Inferior parietal cortex (tissue), 1 donor: ENCODE measurements around the gene SEMA4D.

ENCODE experiments used
- DNase-seq: peaks from one replicate; pipeline ENCODE4 v3.0.0-alpha.2; 2016; ENCODE audit errors: extremely low spot score

SEMA4D gene

DNA sequence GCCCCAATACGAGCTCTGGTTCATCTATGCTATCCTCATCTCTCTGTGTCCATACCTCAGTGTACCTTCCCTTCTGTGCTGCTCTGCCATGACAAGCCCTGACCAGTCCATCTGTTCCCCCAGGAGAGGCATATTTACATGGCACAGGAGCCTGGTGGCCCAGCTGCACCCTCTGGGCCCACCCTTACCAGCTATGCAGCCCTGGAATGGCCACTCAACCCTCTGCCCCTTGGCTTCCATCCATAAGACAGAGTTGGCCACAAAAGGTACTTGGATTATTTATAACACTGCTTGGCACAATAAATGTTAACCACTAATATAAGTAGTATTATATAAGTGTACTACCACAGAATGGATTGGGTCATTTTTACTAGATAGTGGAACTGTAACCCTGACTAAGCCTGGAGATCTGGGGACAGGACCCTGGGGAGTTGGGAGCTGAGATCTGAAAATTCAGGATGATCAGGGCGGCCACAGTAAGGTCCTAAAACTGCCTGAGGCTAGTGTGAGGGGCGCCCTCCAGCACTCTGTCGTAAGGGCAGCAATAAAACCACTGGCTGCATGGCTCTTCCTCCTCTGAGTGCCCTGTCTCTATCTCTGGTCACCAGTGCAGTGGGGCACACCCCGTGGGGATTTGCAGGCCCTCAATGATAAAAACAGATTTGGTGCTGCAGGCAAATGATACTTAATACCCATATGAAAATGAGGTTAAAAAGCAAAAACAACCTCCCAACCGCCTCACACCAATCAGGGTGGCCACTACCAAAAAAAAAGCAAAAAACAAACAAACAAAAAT is 65.8 kb downstream of the SEMA4D start:
- DNase-seq: no peak

DNA sequence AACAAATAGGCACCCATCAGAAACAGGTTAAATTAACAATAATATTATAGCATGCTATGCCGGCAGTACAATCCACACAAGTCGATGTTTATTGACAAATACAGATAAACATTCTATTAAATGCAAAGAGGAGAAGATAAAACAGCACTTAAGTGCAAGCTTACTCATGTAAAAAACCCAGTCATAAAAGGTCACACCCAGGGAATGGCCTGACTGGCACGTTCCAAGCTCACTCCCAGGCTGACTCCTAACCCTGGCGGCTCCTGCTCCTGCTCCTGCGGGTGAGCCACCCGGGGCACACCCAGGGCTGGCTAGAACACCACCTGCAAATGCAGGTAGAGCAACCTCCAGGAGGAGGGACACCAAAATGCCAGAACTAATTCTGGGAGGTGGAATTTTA is 66.9 kb downstream of the SEMA4D start:
- no peak for DNase-seq

DNA sequence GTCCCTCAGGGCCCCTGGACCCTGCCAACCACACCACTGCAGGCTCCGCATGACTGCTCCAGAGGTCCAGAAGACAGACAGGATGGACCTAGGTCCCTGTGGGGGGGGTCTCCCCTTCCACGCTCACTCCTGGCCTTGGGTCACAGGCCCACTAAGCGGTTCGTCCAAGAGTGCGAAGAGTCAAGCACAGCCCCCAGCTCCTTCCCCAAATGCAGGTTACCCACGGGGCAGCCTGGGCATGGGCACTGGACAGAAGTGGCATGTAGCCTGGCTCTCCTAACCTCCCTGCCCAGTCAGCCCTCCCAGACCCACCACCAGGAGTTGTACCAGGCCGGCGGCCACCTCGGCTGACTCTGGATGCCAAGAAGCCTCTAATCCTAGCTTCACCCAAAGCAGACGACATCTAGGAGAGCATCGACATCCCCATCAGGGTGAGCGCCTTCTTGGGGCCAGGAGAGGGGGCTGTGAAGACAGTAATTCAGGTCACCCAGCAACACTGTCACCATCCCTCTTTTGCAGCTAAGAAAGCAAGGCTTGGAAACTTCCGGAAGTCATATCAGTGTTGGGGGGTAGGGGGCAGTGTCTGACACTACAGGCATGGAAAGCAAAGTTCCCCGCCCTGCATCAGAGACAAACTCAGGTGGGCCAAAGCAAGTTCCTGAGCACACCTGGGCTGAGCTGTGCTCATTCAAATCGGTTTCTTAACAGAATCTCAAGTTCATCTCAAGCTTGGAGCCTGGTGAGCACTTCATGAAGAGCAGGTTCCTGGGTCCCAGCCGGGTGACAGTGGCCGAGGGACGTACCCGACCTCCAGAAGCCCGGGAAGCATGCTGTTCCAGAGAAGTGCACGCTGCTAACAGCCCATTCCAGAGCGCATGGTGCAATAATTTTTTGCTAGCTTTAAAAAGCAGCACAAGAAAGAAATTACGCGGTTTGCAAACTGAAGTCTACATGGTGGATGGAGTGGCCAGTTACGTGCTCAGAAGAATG is 68.7 kb downstream of the SEMA4D start:
- DNase-seq: no peak

DNA sequence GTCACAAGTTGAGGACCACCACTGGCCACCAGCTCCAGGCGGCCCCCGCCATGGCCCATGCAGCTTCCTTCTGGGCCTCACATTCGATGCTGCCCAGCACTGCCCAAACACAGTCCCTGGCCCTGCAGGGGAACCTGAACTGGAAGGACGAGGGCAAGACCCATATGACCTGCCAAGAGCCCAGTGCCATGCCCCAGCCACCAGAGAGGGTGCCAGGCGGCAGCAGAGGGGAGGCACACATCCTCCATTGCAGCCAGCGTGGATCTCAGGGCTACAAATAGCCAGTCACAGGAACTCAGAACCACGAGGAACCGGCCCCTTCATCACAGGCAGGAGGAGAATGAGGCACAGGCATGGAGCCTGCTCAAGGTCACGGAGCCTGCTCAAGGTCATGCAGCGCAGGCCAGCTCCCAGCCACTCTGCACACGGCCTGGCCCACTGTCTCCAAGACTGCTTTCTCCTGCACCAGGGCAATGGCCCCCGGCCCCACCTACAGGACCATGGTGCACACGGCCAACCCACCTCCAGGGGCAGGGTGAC is 69.6 kb downstream of the SEMA4D start:
- DNase-seq: no peak

DNA sequence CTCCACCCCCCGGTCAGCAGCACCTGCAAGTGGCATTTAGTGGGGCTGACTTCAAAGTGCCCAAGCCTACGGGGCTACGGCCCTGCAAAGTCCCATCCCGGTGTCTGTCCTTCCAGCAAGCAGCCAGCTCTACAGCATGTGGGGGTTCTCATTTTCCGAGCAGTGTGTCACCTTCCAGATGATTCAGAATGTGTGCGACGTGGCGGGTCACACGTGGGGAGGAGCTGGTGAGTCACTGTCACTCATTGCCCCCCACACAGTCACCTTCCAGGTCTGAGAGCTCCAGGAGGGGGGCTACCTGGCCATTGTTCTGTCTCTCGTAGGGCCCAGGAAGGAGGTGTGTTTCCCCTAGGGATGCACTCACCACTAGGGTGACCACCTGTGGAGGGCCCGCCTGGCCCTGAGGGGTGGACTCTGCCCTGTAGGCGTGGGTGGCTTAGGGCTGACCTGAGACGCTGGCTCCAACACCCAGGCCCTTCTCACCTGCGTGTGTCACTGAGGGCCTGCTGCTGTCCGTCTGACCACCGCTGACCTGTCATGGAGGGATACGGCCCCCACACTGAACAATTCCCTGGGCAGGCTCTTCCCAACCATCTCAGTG is 70.2 kb downstream of the SEMA4D start:
- no peak for DNase-seq

DNA sequence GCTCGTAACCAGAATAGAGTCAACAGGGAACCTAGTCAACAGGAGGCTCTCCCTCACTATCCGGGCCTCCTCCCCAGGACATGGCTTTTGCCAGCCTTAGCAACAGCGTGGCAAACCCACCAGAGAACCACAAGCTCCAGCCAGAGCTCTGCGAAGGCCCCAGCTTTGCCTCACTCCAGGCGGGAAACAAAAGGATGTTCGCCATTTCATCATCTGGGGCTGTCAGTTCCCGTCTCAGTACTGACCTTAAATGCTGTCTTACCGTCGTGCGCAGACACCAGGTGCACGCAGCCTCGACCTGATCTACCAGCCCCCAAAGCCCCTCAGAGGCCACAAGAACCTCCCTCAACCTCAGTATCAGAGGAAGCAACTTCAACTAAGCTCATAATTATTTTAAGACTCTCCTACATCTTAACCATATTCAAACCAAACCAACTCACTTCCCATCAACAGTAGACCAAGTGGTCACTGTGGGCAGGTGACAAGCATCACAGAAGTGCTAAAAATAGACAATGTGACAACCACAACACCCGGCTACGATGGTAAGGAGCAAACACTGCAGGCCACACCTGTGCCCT is 71.4 kb downstream of the SEMA4D start:
- DNase-seq: no peak

DNA sequence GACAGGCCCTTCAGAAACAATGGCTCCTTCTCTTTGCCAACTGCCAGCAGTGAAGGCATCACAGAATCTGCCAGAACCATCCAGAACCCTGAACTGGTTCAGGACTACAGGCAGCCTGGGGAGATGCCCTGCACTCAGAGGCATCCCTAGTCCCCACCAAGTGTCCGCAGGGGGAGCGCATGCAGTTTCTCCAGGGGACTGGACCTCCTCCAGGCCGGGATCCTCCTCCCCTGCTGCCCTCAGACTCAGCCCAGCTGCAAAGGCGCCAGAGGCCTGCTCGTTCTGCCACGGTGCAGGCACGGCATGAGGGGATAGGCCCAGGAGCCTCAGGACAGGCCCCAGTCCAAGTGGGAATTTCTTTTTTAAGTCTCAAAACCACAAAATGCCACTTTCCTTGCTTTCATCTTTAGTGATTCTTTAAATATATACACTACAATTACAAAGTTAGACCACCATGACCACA is 72.0 kb downstream of the SEMA4D start:
- DNase-seq: peak; percentile 66

DNA sequence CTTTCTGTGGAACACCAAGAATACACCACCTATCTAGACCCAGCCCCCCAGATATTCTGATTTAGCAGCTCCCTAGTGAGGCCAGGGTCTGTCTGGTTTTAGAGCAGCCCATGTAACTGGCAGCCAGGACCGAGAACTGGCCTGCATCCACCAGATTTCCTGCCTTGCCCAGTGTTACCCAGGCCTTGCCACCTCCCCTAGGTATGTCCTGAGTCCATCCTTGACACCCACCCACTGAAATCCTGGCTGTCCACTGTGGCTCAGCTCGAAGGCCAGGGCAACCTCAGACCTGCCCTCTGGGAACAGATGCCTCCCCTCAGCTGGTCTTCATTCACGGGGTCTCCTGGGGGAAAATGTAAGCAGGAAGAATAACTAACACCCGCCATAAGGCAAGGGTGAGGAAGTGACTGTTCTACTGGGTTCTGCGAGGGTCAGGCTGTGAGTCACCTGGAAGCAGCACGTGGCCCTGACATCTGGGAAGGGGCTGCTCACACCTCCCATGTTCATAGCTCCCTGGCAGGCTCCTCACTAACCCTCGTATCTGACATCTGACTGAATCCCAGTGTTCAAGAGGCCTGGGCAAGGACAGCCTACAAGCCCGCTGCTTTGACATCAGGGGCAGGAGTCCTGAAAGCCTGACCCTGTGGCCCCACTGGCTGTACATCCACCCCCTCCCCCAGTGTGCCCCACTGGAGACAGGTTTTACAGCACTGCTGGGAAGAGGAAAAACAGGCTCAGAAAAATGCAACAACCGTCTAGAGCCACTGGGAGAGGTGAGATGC is 72.7 kb downstream of the SEMA4D start:
- DNase-seq: no peak

DNA sequence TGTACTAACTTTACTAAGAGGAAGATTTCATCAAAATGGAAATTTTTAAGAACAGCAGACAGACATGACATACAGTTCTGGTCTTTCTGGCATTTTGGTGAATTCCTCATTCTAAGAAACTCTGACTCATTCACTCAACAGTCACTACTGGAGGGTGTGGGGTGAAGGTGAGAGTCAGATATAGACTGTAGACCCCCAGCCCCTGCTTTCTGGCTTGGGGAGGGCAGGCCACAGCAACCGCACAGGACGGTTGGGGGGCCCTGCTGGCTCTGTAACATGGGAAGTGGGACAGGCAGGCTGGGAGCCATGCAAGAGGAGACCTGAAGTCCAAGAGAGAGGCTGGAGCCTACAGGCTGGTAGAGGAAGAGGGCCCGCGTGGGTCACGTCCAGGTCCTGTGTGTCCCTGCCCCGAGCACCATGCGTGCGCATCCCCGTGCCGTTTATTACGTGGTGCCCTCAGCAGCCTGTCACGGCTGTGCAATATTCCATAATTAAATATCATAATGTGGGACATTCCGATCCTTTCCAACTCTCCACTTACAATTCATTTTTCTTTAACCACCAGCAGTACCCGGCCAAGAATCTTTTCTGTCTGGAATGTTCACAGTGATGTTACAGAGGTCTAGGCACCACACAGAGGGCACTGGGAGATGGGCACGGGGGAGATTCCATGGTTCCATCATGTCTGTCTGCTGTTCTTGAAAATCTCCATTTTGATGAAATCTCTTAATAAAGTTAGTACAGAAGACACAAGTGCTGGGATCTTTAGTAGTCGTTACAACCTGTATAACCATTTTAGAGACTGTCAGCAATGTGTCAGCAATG is 75.5 kb downstream of the SEMA4D start:
- DNase-seq: no peak

DNA sequence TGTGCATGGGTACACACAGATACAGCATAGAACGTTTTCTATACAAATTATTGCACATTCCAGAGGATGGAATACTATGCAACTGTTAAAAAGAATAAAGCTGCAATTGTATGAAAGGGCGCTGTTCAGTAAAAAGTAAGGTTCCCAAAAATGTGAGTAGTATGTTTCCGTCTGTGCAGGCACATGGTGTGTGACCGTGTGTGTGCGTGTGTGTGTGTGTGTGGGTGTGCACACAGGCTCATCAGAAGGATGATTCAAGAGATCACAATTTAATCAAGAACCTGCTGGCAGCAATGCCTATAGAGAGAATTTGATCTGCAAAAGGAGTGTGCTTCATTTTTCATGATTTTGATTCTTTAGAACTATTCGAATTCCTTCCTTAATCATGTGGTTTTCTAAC is 76.3 kb downstream of the SEMA4D start:
- DNase-seq: no peak

DNA sequence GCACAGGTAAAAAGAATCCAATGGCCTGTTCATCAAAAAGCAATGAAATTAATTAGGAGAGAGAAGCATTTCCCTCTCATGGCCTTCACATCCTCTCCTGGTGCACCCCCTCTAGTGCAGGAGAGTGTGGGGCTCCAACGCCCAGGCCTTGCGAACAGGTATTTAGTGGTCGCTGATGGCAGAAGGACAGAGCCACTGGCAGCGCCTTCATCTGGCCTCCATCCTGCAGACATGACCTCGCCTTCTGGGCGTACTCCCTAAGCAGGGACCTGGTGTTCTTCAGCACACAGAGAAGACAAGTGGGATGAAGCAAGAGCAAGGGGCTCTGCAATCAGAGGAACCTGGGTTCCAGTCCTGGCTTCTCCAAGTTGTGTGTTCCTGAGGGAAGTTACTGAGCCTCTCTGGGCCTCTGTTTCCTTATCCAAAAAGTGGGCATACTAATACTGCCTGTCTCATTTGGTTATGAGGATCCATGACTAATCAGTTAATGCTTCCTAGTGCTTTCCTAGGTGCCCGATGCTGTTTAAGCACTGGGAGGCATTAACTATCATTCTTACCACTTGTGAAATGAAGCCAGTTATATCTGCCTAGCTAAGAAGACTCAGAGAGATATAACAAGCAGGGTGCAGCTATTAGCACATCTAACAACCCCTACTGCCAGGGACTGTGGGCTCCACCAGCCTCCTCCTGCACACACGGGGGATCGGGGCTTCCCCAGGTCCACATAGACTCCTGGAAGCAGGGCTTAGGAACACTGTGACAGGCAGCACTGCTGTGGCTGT is 77.3 kb downstream of the SEMA4D start:
- no peak for DNase-seq

DNA sequence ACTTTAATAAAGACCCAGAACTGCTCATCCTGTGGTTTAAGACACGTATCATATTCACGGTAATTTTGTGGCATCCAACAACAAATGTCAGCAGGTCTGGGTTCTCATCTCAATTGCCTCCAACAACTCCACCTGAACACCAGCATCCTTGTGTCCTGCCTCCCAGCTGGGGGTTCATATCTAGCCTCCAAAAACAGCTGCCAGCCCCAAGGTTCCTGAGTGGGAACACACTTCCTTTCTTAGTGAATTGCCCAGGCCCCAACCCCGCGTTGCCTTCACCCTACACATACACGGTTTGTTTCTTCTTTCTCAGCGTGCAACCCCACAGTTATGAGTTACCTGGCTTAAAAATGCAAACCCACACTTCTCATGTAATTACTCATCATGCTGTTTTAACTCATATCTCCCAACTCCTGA is 77.9 kb downstream of the SEMA4D start:
- no peak for DNase-seq

DNA sequence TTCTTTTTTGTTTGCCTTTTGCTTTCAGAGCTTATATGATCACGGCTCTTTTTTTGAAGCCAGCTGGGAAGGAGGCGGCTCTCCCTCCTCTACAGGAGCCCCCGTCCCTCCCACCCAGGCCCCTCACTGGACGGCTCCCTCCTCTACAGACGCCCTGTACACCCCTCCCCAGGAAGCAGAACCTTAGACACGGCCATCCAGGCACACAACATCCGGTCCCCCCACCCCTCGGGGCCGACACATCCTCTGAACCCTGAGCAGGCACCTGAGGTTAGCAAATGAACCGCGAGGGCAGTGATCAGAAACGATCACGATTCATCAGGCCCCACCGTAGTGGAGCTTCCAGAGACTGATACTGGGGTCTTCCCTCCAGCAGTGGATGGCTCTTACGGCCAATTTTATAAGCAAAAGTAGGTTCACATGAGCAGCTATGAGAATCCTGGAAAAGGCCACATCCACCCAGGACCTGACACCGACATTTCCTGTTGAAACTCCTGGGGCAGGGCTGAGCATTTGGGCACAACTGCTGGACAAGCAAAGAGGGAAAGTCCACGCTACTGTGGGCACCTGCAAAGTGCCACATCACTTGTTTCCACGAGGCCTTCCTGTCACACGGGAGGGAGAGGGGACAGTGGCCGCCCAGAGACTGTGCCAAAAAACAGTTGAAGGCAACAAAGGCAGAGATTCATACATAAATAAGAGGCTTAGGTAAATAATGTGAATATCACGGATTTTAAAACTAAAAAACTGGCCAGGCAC is 78.9 kb downstream of the SEMA4D start:
- no peak for DNase-seq

DNA sequence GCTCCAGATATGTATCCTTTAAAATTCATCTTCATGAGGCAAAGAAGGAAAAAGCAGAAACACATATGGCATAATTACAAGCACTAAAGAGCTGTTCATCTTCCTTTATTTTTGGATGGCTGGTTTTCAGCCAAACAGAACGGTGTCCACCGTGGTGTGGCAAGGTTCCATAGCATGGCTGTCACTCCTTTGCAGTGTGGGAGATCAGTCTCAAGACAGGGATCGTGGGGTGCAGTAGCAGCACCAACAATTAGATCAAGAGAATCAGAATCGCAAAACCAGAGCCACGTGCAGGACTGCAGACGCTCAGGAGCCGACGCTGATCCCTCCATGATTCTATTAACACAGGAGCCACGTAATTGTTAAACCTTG is 79.5 kb downstream of the SEMA4D start:
- DNase-seq: peak; percentile 43

DNA sequence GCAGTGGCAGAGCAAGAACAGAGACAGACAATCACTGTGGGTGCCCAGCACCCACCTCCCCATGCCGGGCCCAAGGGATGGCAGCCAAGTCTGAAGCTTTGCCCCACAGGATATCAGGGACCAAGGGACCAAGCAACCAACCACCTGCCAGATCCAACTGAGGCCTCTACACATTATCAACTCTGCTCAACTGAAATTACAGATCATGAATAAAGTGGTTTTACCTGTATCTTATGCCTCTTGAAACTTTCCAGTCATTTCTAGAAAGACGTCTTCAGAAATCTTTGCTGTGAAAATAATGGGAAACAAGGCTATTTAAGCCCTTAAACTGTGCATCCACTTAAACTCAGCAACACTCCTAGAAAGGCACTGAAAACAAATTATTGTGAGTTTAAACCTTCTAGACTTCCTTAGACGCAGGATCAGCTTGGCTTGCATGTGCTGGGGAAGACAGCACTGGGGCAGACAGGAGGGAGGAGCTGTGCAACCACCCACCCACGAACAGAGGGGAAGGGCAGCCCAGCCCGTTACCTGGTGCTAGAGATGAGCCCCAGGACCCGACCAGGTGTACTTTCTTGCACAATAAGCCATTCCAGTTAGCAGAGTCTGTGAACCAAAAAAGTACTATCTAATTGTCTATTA is 80.0 kb downstream of the SEMA4D start:
- DNase-seq: no peak

DNA sequence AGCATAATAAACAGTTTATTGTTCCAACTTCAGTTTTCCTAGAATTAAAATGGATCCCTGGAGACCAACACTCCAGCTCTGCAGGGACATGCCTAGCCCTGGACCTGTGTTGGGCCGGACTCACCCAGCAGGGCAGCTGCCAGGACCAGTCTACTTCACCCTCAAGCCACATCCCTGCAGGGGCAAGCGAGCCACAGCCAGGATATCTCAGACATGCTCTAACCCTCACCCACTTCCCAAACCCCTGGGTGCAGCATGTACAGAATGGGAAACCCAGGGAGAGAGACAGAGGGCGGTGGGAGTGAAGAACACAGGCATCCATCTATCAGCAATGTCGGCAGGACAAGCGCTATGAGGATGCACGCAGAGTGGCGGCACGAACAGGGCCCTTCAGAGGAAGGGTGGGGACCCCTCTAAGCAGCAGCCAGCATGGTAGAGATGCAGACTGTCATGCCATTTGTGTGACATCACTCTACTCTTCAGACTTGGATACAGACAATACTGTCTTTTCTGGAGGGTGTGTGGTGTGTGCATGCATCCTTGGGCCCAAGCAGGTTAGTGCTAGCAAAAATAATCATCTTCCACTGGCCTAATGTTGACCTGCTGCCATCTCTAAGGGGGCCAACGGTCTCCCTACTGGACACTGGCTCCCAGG is 83.1 kb downstream of the SEMA4D start:
- DNase-seq: no peak

DNA sequence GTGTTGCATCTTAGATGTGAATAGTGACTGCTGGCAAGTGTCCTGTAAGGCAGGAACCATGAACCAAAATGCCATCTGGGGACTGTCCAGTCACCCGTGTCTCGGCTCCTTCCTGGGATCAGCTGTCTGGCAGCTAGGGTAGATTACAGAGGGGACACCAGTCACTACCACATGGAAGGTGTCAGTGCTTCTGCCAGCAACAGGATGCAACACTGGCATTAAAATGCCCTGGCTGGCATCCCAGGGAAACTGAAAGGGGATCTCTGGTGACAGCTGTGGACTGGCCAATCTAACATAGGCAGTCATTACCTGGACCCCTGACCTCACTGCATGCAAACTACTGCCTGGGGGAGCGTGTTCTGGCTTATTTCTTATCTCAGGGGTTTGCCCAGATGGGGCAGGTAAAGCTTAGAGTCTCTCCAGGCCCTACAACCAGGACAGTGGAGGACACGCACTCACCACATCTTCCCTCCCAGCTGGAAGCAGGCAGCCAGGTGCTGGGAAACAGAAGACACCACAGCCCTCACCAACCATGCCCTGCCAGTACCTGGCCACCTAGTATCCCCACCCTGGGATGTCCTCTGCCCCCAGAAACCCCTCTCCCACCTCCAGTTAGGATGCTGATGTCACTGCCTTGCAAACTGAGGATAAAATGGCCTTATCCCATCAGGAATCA is 83.8 kb downstream of the SEMA4D start:
- no peak for DNase-seq
